Ovary (tissue), 9 donors: Measurements from ENCODE around the gene ETFB. TPM values are rescaled to one million over a fixed set of nuclear protein-coding genes. Genes with fewer than 3 reads are reported as not detected.
A peak's percentile ranks its signal among the peaks of the same experiment; 100 is the strongest.

Experiments
- DNase-seq, 5 donors: peaks; one replicate each; pipeline ENCODE4 v3.0.0-alpha.2; 2019 to 2020
- H3K27ac ChIP-seq, 2 donors: fragments of 200-600 bp; one replicate each; pipeline versions ENCODE4 v1.5.1 to v1.8.0; 2019 to 2022
- H3K27me3 ChIP-seq: fragments of 200-600 bp; one replicate; pipeline ENCODE4 v1.8.0; 2022
- H3K36me3 ChIP-seq: fragments of 200-600 bp; sonication (generic); one replicate; pipeline ENCODE4 v1.5.1; 2019
- H3K4me1 ChIP-seq: one replicate; pipeline ENCODE4 v1.8.1; 2013; ENCODE audit warnings: mild to moderate bottlenecking, moderate library complexity; ENCODE audit not compliant: insufficient read depth
- H3K4me3 ChIP-seq: fragments of 200-600 bp; sonication (generic); one replicate; pipeline ENCODE4 v1.5.1; 2017
- H3K9me3 ChIP-seq, 2 donors: fragments of 200-600 bp in 1 of 2; sonication (generic) in 1 of 2; one replicate each; pipeline versions ENCODE4 v1.5.1 to v1.8.1; 2013 to 2019; ENCODE audit warnings: mild to moderate bottlenecking in 1 of 2, moderate library complexity in 1 of 2
- EP300 ChIP-seq: sonication (generic); formaldehyde crosslinking; IDR thresholded peaks from one replicate; pipeline ENCODE4 v1.6.1; 2017; ENCODE audit warnings: antibody characterized with exemption
- POLR2A ChIP-seq: fragments of 450-650 bp; IDR thresholded peaks from one replicate; pipeline ENCODE4 v1.6.1; 2017; ENCODE audit warnings: antibody characterized with exemption, mild to moderate bottlenecking, moderate library complexity
- WGBS, 3 donors: extraction: QIAGEN DNeasy Blood & Tissue Kit in 1 of 3; methylation state at CpG; one replicate each; pipeline versions ENCODE4 v1.1.5 to v1.1.7; 2013 to 2017; 5-methylcytosine and 5-hydroxymethylcytosine counted together
- intact Hi-C, 4 donors: fragments of 100-400 bp; cut with DNase I; formaldehyde crosslinking; loops; one replicate each; pipeline versions ENCODE4 v1.11.0 to v1.15.1; 2022 to 2023
- polyA plus RNA-seq, 2 donors: library from polyadenylated mRNA; stranded (reverse); fragments of 200-250 nt in 1 of 2; fragments of 350-450 nt in 1 of 2; fragmentation: Illumina TruSeq in 1 of 2; extraction: RNeasy Lipid Tissue Mini Kit (QIAGEN cat#74804) in 1 of 2; gene quantifications; one replicate each; pipeline ENCODE4 v1.2.3, GENCODE V29; 2013 to 2014
- total RNA-seq, 7 donors: library from RNA; depleted of rRNA in 2 of 7; stranded (reverse); fragments of >200 nt in 2 of 7; fragmentation: NEBNext Ultra II Directional in 3 of 7; extraction: Animal tissue kit (Norgen Biotek cat#: 25700) in 3 of 7; gene quantifications; one replicate each; pipeline versions ENCODE4 v1.1.0 to v1.2.4, GENCODE V29; 2016 to 2023
- TF ChIP-seq, protein P1 (sequence below), 3 donors: fragments of 450-650 bp in 2 of 3; fragments of 200-600 bp in 1 of 3; IDR thresholded peaks; one replicate each; pipeline versions ENCODE4 v1.5.1 to v1.8.0; 2016 to 2022; ENCODE audit warnings: antibody characterized with exemption in 3 of 3, mild to moderate bottlenecking in 1 of 3
- donor health status: DM: no; HTN: no; CAD: no; lungs with moderate emphysema.
- donor health status: DM: no; HTN: no; CAD: no.
- donor health status: Bipolar disorder and iron deficiency.
- donor health status: DM: yes; HTN: yes; CAD: no.
- donor health status: DM: no; HTN: no; CAD: no.
- donor health status: DM: yes; HTN: yes; CAD: no.

Gene ETFB
- total and polyA plus RNA-seq, 9 donors: 12.4 to 91.3 (median 63.3) TPM

- no peaks in the 10 kb centered on the region for H3K36me3 ChIP-seq
Measured at GRCh38 chr19:51372021-51372648, 5.9 kb upstream of the ETFB start.

DNA sequence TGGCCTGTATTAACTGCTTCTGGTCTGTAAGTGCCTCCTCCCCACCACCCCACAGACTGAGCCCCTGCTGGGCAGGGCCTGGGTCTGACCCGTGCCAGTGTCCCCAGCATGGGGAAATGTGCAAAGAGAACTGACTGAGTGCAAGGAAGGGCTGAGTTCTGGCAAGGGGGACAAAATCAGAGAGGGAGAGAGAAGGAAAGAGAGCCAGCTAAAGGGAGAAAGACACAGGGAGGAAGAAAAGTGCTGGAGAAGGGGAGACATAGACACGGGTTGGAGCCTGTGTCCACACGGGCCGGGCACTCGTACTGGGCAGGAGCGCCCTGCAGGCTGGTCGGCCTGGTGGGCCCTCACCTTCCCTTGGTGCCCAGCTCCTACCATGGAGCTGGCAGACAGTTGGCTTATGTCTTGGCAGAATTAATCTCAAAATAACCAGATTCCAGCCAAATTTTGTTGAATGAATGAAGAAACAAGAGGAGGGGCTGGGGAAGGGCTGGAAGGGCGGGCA lies 5.0 kb upstream of the ETFB start:
- peaks cover 4% of the 10 kb centered on the region for H3K4me1 ChIP-seq
- H3K9me3 ChIP-seq: no peaks in the 10 kb centered on the region
- no peak overlapping the region for H3K4me3 ChIP-seq
- intact Hi-C loops: no loop called here
- no peaks in the 10 kb centered on the region for H3K27me3 ChIP-seq
- H3K27ac ChIP-seq: no peak overlapping the region
- H3K36me3 ChIP-seq: no peaks in the 10 kb centered on the region
- TF ChIP-seq EP300 (no peak), POLR2A (no peak)
- TF ChIP-seq, protein P1, sequence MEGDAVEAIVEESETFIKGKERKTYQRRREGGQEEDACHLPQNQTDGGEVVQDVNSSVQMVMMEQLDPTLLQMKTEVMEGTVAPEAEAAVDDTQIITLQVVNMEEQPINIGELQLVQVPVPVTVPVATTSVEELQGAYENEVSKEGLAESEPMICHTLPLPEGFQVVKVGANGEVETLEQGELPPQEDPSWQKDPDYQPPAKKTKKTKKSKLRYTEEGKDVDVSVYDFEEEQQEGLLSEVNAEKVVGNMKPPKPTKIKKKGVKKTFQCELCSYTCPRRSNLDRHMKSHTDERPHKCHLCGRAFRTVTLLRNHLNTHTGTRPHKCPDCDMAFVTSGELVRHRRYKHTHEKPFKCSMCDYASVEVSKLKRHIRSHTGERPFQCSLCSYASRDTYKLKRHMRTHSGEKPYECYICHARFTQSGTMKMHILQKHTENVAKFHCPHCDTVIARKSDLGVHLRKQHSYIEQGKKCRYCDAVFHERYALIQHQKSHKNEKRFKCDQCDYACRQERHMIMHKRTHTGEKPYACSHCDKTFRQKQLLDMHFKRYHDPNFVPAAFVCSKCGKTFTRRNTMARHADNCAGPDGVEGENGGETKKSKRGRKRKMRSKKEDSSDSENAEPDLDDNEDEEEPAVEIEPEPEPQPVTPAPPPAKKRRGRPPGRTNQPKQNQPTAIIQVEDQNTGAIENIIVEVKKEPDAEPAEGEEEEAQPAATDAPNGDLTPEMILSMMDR (IDR thresholded peaks at IDR 0.05): no peak
- DNase-seq: no peak
- WGBS, 3 donors: 62 to 72% (median 66%) methylated on average over 8 of the region's 8 CpGs

More at GRCh38 chr19:51372021-51372648, 5.9 kb upstream of the ETFB start:
- no peak overlapping the region for H3K27ac ChIP-seq
- H3K4me1 ChIP-seq: peaks cover 4% of the 10 kb centered on the region
- no peak for DNase-seq
- no peaks in the 10 kb centered on the region for H3K9me3 ChIP-seq
- no peaks in the 10 kb centered on the region for H3K27me3 ChIP-seq
- WGBS, 3 donors: 77 to 82% (median 77%) methylated on average over 18 of the region's 18 CpGs
- TF ChIP-seq POLR2A (no peak), EP300 (no peak)
- TF ChIP-seq, protein P1 (IDR thresholded peaks at IDR 0.05): no peak
- no peak overlapping the region for H3K4me3 ChIP-seq
- intact Hi-C loops: no loop called here

- Histone ChIP-seq H3K27ac (no peak overlapping the region), H3K36me3 (no peaks in the 10 kb centered on the region), H3K9me3 (no peaks in the 10 kb centered on the region), H3K4me1 (peaks cover 7% of the 10 kb centered on the region), H3K27me3 (no peaks in the 10 kb centered on the region), H3K4me3 (no peak overlapping the region)
- TF ChIP-seq EP300 (no peak), POLR2A (no peak)
- TF ChIP-seq, protein P1 (IDR thresholded peaks at IDR 0.05): no peak
- DNase-seq: no peak
- intact Hi-C loops: no loop called here
- 53 to 54% (median 53%) methylated on average over 4 of the region's 4 CpGs for WGBS, 3 donors
Measured at GRCh38 chr19:51370230-51370629, 4.0 kb upstream of the ETFB start.

DNA sequence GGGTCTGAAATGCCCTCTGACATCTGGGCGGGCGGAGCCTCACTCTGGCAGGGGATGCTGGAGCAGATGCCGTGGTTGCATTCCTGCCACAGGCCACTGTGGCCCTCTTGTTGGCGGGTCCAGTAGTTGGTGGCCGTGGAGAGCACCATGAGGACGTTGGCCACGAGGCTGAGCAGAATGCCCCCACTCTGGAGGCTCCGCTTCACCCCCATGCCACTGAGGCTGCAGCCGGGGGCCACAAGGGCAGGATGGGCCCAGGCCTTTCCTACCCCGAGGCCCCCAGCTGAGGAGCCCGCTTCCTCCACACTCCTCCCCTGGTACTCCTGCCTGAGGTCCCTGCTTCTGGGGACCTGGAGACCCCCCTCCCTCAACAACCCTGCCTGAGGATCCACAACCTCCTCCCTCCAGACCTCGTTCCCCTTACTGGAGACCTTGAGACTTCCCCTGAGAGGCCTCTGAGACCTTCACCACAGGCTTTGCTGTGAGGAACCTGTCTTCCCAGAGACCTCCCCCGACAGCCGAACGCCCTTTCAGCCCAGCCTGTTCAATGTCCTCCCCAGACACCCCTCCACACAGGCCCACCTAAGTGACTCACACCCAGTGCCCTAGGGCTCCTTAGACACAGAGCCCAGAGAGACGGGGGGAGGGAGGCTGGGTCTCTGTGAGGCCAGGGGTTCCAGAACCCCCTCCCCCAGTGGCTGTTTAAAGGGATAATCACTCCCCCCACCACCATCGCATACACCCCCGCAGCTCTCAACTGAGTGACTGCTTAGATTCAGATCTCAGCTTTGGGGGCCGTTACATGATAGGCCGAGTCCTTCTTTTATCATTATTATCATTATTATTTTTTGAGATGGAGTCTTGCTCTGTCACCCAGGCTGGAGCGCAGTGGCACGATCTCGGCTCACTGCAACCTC lies 2.4 kb upstream of the ETFB start, which contains the start of gene CLDND2:
TSS of gene CLDND2 (minus strand) at position 638 of the 917 bp plus-strand sequence. CDS start at position 212, 426 bp downstream.
- no peaks in the 10 kb centered on the region for H3K36me3 ChIP-seq
- peaks cover 7% of the 10 kb centered on the region for H3K4me1 ChIP-seq
- WGBS, 3 donors: 46 to 52% (median 47%) methylated on average over 21 to 23 of the region's 23 CpGs
- no peaks in the 10 kb centered on the region for H3K27me3 ChIP-seq
- TF ChIP-seq, protein P1 (IDR thresholded peaks at IDR 0.05): no peak
- no peak for TF ChIP-seq POLR2A
- TF ChIP-seq EP300: no peak
- intact Hi-C loops: loop anchor here in 1 of 4 donors (10.0 kb wide), 1 partner anchor 336 kb away; no protein-coding TSS in a partner anchor
- peak in 4 of 5 donors; percentile 29 to 48 (median 42) for DNase-seq
- H3K27ac ChIP-seq: peak within 1 kb of the TSS; percentile 41 to 51
- H3K9me3 ChIP-seq: no peaks in the 10 kb centered on the region
- H3K4me3 ChIP-seq: peak within 1 kb of the TSS; percentile 95
